Kidney (tissue), 14 donors: Measurements from ENCODE around the gene TARBP1. TPM values are rescaled to one million over a fixed set of nuclear protein-coding genes. Genes with fewer than 3 reads are reported as not detected.
A peak's percentile ranks its signal among the peaks of the same experiment; 100 is the strongest.

ENCODE experiments used
- DNase-seq, 5 donors: peaks; one replicate each; pipeline ENCODE4 v3.0.0-alpha.2; 2013 to 2020
- FAIRE-seq: peaks from 2 replicates; lab custom pipeline; 2012; peaks lifted over from hg19 to GRCh38; lab: Jason Lieb, UNC
- H3K27ac ChIP-seq, 2 donors: one replicate each; pipeline ENCODE4 v1.7.0; 2013; ENCODE audit warnings: low read depth in 2 of 2, low read length in 2 of 2, inconsistent platforms in 1 of 2
- H3K27me3 ChIP-seq: one replicate; pipeline ENCODE4 v1.7.1; 2013; ENCODE audit warnings: low read length, inconsistent platforms; ENCODE audit not compliant: control insufficient read depth, insufficient read depth
- H3K36me3 ChIP-seq, 3 donors: one replicate each; pipeline versions ENCODE4 v1.7.0 to v1.7.1; 2013; ENCODE audit warnings: low read length in 3 of 3, control low read depth in 1 of 3, inconsistent platforms in 1 of 3; ENCODE audit not compliant: insufficient read depth in 3 of 3, control insufficient read depth in 2 of 3
- H3K4me1 ChIP-seq, 3 donors: one replicate each; pipeline versions ENCODE4 v1.7.0 to v1.7.1; 2013; ENCODE audit warnings: low read length in 3 of 3, inconsistent platforms in 1 of 3, low read depth in 1 of 3; ENCODE audit not compliant: control insufficient read depth in 2 of 3, insufficient read depth in 2 of 3
- H3K4me3 ChIP-seq, 3 donors: one replicate each; pipeline versions ENCODE4 v1.7.0 to v1.8.1; 2013; ENCODE audit warnings: low read length in 3 of 3, control low read depth in 1 of 3, inconsistent platforms in 1 of 3
- H3K9ac ChIP-seq, 3 donors: one replicate each; pipeline versions ENCODE4 v1.7.0 to v1.7.1; 2013; ENCODE audit warnings: low read length in 3 of 3, control low read depth in 1 of 3, inconsistent platforms in 1 of 3
- H3K9me3 ChIP-seq, 3 donors: one replicate each; pipeline versions ENCODE4 v1.7.0 to v1.7.1; 2013; ENCODE audit warnings: low read length in 3 of 3, control low read depth in 1 of 3, inconsistent platforms in 1 of 3; ENCODE audit not compliant: control insufficient read depth in 2 of 3, insufficient read depth in 1 of 3
- intact Hi-C: fragments of 100-400 bp; cut with DNase I; formaldehyde crosslinking; loops from one replicate; pipeline ENCODE4 v1.11.1; 2022
- polyA plus RNA-seq: library from polyadenylated mRNA; stranded (reverse); fragments of 350-450 nt; fragmentation: Illumina TruSeq; extraction: RNeasy Lipid Tissue Mini Kit (QIAGEN cat#74804); gene quantifications from one replicate; pipeline ENCODE4 v1.2.3, GENCODE V29; 2014; ENCODE audit warnings: low read depth, low replicate concordance; ENCODE audit not compliant: insufficient read depth
- total RNA-seq: library from RNA; stranded (reverse); fragmentation: NEBNext Ultra II Directional; extraction: Animal tissue kit (Norgen Biotek cat#: 25700); gene quantifications from one replicate; pipeline ENCODE4 v1.2.1, GENCODE V29; 2021
- TF ChIP-seq, protein P1 (sequence below): IDR thresholded peaks from 3 replicates; pipeline ENCODE4 v1.5.1; 2012; ENCODE audit warnings: mild to moderate bottlenecking, moderate library complexity, borderline replicate concordance; ENCODE audit not compliant: insufficient read depth; ENCODE audit errors: extremely low read depth
- donor health status: control.
- donor health status: control.
- donor health status: control.
- donor health status: control.
- donor health status: control.
- donor health status: DM: yes; HTN: yes; CAD: no.
- donor health status: Normal renal cell carcinoma (clear cell type).

TARBP1 gene
- total and polyA plus RNA-seq, 2 donors from 2014 or later, result 14.3 to 26.2 TPM

DNA sequence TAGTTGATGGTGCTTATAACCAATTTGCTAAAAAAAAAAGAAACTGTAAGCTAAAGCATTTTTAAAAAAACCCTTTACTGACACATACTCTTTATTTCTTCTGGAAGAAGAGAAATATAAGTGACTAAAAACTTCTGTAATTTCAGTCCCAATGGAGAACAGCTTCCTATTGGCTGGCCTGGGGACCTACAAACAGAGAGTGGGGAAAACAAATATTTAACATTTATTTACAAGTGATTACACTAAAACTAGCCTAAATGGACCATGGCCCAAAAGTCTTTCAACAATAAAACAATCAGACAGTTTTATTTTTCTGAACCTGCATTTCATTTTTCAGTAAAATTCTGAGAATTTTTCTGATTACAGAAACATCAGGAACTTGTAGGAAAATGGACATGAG, 15.2 kb downstream of the TARBP1 start:
- peak in 1 of 5 donors; percentile 20 for DNase-seq
- TF ChIP-seq, protein P1, sequence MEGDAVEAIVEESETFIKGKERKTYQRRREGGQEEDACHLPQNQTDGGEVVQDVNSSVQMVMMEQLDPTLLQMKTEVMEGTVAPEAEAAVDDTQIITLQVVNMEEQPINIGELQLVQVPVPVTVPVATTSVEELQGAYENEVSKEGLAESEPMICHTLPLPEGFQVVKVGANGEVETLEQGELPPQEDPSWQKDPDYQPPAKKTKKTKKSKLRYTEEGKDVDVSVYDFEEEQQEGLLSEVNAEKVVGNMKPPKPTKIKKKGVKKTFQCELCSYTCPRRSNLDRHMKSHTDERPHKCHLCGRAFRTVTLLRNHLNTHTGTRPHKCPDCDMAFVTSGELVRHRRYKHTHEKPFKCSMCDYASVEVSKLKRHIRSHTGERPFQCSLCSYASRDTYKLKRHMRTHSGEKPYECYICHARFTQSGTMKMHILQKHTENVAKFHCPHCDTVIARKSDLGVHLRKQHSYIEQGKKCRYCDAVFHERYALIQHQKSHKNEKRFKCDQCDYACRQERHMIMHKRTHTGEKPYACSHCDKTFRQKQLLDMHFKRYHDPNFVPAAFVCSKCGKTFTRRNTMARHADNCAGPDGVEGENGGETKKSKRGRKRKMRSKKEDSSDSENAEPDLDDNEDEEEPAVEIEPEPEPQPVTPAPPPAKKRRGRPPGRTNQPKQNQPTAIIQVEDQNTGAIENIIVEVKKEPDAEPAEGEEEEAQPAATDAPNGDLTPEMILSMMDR, result no peak
- Histone ChIP-seq H3K4me1 (no peaks in the 10 kb centered on the region), H3K36me3 (peaks cover 0 to 23% (median 9%) of the 10 kb centered on the region in 3 donors), H3K27me3 (no peaks in the 10 kb centered on the region), H3K4me3 (no peak overlapping the region), H3K9ac (no peak overlapping the region), H3K27ac (no peak overlapping the region), H3K9me3 (no peaks in the 10 kb centered on the region)
- no peak for FAIRE-seq
- intact Hi-C loops, result no loop called here

DNA sequence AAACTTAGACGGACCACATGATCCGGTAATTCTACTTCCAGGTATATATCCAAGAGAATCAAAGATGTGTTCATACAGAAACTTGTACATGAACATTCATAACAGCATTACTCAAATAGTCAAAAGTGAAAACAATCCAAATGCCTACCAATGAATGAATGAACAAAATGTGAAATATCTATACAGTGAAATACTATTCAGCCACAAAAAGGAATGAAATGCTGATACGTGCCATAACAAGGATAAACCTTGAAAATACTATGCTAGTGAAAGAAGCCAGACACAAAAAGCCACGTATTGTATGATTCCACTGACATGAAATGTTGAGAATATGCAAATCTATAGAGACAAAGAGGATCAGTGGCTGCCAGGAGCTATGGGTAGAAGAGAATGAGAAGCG, 18.3 kb downstream of the TARBP1 start:
- no peak for FAIRE-seq
- no peak overlapping the region for H3K9ac ChIP-seq
- peaks cover 3 to 15% (median 12%) of the 10 kb centered on the region in 3 donors for H3K36me3 ChIP-seq
- no peak overlapping the region for H3K4me3 ChIP-seq
- intact Hi-C loops, result no loop called here
- TF ChIP-seq, protein P1, result no peak
- H3K4me1 ChIP-seq, result no peaks in the 10 kb centered on the region
- H3K27me3 ChIP-seq, result no peaks in the 10 kb centered on the region
- no peak for DNase-seq
- no peaks in the 10 kb centered on the region for H3K9me3 ChIP-seq
- no peak overlapping the region for H3K27ac ChIP-seq

DNA sequence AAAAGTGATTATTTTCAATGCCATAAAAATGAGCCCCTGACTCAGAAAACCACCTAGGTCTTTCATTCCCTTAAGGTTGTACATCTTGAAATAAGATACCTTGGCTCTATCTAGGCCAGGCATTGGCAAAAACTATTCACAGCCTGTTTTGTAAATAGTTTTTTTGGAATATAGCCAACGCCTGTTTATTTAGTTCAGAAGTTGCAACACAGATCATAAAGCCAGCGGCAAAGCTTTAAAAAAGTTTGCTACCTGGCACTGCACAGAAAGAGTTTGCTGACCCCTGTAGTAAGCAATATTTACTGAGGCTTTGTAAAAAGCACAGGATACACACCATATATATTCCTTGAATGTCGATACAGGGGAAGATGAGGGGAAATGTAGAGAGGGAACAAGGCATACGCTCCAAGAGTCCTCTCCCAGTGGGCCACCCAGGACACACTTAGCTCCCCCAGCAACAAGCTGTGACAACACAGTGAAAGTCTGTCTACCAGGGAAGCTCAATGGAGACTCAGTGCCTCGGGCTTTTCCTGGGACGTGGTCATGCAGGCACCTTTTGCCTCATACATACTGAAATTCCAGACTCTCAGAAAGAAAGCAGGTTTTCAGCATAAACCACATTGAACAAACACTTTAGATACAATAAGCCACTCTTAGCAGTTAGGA, 20.5 kb downstream of the TARBP1 start:
- no peak overlapping the region for H3K27ac ChIP-seq
- TF ChIP-seq, protein P1, result no peak
- no peaks in the 10 kb centered on the region for H3K27me3 ChIP-seq
- intact Hi-C loops, result no loop called here
- FAIRE-seq, result no peak
- no peaks in the 10 kb centered on the region for H3K4me1 ChIP-seq
- no peak overlapping the region for H3K4me3 ChIP-seq
- H3K9me3 ChIP-seq, result no peaks in the 10 kb centered on the region
- no peak for DNase-seq
- H3K36me3 ChIP-seq, result peaks cover 3 to 9% (median 3%) of the 10 kb centered on the region in 3 donors
- no peak overlapping the region for H3K9ac ChIP-seq
